Sigmoid colon (tissue), 7 donors: ENCODE data around the gene ANO2. TPM values are rescaled to one million over a fixed set of nuclear protein-coding genes. Genes with fewer than 3 reads are reported as not detected.

ENCODE experiments used
- DNase-seq: peaks from one replicate; pipeline ENCODE4 v3.0.0-alpha.2; 2019
- H3K27ac ChIP-seq, 4 donors: fragments of 200-600 bp; sonication (generic); one replicate each; pipeline ENCODE4 v1.5.1; 2016 to 2019; ENCODE audit warnings: mild to moderate bottlenecking in 1 of 4
- H3K27me3 ChIP-seq, 3 donors: fragments of 200-600 bp; sonication (generic); one replicate each; pipeline ENCODE4 v1.5.1; 2019; ENCODE audit warnings: mild to moderate bottlenecking in 1 of 3
- H3K36me3 ChIP-seq, 4 donors: fragments of 200-600 bp; sonication (generic); one replicate each; pipeline ENCODE4 v1.5.1; 2016 to 2019
- H3K4me1 ChIP-seq, 4 donors: fragments of 200-600 bp; sonication (generic); one replicate each; pipeline ENCODE4 v1.5.1; 2017 to 2019
- H3K4me3 ChIP-seq, 4 donors: fragments of 200-600 bp; sonication (generic); one replicate each; pipeline ENCODE4 v1.5.1; 2017 to 2019; ENCODE audit warnings: mild to moderate bottlenecking in 2 of 4, moderate library complexity in 1 of 4
- H3K9me3 ChIP-seq, 4 donors: fragments of 200-600 bp in 3 of 4; sonication (generic) in 3 of 4; one replicate each; pipeline versions ENCODE4 v1.5.1 to v1.6.1; 2013 to 2019
- EP300 ChIP-seq, 4 donors: sonication (generic); formaldehyde crosslinking; IDR thresholded peaks; one replicate each; pipeline ENCODE4 v1.6.1; 2017; ENCODE audit warnings: antibody characterized with exemption in 4 of 4
- POLR2A ChIP-seq, 2 donors: fragments of 450-650 bp; IDR thresholded peaks; one replicate each; pipeline ENCODE4 v1.6.1; 2016; ENCODE audit warnings: antibody characterized with exemption in 2 of 2, mild to moderate bottlenecking in 2 of 2, moderate library complexity in 2 of 2
- POLR2AphosphoS5 ChIP-seq, 4 donors: sonication (generic); formaldehyde crosslinking; IDR thresholded peaks; one replicate each; pipeline ENCODE4 v1.6.1; 2017; ENCODE audit warnings: antibody characterized with exemption in 4 of 4
- WGBS, 2 donors: extraction: QIAGEN DNeasy Blood & Tissue Kit; methylation state at CpG; one replicate each; pipeline ENCODE4 v1.1.7; 2013; 5-methylcytosine and 5-hydroxymethylcytosine counted together
- intact Hi-C: fragments of 100-400 bp; cut with DNase I; formaldehyde crosslinking; loops from one replicate; pipeline ENCODE4 v1.15.1; 2023
- polyA plus RNA-seq, 3 donors: library from polyadenylated mRNA; stranded (reverse); fragments of 200-250 nt; gene quantifications; one replicate each; pipeline ENCODE4 v1.2.3, GENCODE V29; 2013
- total RNA-seq, 4 donors: library from RNA; depleted of rRNA; stranded (reverse); fragments of >200 nt; gene quantifications; one replicate each; pipeline ENCODE4 v1.1.0, GENCODE V29; 2016
- TF ChIP-seq, protein P1 (sequence below), 4 experiments: fragments of 450-650 bp in 3 of 4; fragments of 200-600 bp in 1 of 4; IDR thresholded peaks; one replicate each; pipeline ENCODE4 v1.5.1; 2016 to 2019; ENCODE audit warnings: antibody characterized with exemption in 4 of 4, mild to moderate bottlenecking in 3 of 4, moderate library complexity in 2 of 4
- donor health status: healthy with polysubstance abuse.
- donor health status: Bipolar disorder and iron deficiency.
- donor health status: healthy.

The ANO2 gene
- total and polyA plus RNA-seq, 7 donors: 0.46 to 4.3 (median 1.8) TPM; not detected in 1

DNA sequence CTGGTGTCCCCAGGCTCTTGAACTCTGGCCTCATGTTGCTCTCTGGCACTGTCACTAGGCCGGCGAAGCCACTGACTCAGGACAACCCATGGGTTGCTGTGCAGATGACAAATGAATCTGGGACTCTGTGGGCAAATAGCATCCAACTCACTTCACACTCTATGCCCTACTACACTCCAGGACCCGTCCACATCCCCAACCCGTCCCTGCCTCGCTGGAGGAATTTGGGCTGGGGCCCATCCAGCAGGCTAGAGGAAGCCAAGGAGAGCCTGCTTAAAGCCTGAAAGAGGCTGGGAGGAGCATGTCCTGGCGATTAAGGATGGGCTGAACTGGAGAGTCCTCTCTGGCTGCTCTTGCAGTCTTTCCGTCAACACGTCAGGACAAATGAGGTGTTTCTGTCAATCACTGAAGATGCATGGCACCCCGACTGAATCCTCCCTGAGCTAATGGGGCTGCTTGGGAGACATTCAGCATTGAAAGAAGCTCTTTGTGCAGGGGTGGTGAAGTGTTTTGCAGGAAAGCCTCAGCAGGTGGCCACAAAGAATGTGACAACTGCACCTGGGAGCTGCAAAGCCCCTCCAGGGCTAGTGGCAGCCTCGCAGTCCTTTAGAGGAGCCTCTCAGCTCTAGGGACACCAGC, 71.7 kb downstream of the ANO2 start:
- intact Hi-C loops: no loop called here
- 80% methylated on average over 10 of the region's 10 CpGs for WGBS, 2 donors

DNA sequence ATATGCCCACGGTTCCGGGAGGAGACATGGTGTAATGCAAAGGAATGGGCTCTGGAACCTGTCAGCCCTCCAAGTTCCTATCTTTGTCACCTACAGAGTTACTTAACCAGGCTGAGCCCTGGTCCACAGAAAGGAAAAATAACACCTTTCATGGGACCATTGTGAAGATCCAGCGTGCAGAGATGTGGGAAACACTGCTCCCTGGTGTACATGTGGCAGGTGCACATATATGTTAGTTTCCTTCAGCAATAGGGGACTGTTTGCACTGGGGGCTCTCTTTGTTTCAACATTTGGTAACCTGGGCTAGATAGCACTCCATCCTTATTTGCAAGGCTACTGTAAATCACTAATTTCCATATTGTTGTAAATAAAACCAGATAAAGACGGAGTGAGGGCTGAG, 72.3 kb downstream of the ANO2 start:
- H3K27ac ChIP-seq: no peak overlapping the region
- H3K36me3 ChIP-seq: no peaks in the 10 kb centered on the region
- no peaks in the 10 kb centered on the region for H3K27me3 ChIP-seq
- H3K9me3 ChIP-seq: no peaks in the 10 kb centered on the region
- H3K4me3 ChIP-seq: no peak overlapping the region
- DNase-seq: no peak
- no peaks in the 10 kb centered on the region for H3K4me1 ChIP-seq
- TF ChIP-seq, protein P1, sequence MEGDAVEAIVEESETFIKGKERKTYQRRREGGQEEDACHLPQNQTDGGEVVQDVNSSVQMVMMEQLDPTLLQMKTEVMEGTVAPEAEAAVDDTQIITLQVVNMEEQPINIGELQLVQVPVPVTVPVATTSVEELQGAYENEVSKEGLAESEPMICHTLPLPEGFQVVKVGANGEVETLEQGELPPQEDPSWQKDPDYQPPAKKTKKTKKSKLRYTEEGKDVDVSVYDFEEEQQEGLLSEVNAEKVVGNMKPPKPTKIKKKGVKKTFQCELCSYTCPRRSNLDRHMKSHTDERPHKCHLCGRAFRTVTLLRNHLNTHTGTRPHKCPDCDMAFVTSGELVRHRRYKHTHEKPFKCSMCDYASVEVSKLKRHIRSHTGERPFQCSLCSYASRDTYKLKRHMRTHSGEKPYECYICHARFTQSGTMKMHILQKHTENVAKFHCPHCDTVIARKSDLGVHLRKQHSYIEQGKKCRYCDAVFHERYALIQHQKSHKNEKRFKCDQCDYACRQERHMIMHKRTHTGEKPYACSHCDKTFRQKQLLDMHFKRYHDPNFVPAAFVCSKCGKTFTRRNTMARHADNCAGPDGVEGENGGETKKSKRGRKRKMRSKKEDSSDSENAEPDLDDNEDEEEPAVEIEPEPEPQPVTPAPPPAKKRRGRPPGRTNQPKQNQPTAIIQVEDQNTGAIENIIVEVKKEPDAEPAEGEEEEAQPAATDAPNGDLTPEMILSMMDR (IDR thresholded peaks at IDR 0.05): no peak
- TF ChIP-seq POLR2AphosphoS5 (IDR thresholded peaks at IDR 0.05) (no peak), EP300 (IDR thresholded peaks at IDR 0.05) (no peak), POLR2A (IDR thresholded peaks at IDR 0.05) (no peak)
- intact Hi-C loops: no loop called here
- 73 to 74% methylated on average over 4 of the region's 4 CpGs for WGBS, 2 donors

More for the DNA sequence above, 71.7 kb downstream of the ANO2 start:
- Histone ChIP-seq H3K9me3 (no peaks in the 10 kb centered on the region), H3K27me3 (no peaks in the 10 kb centered on the region), H3K4me1 (no peaks in the 10 kb centered on the region), H3K36me3 (no peaks in the 10 kb centered on the region), H3K27ac (no peak overlapping the region), H3K4me3 (no peak overlapping the region)
- no peak for DNase-seq
- TF ChIP-seq POLR2A (IDR thresholded peaks at IDR 0.05) (no peak), EP300 (IDR thresholded peaks at IDR 0.05) (no peak), POLR2AphosphoS5 (IDR thresholded peaks at IDR 0.05) (no peak)
- TF ChIP-seq, protein P1 (IDR thresholded peaks at IDR 0.05): no peak

DNA sequence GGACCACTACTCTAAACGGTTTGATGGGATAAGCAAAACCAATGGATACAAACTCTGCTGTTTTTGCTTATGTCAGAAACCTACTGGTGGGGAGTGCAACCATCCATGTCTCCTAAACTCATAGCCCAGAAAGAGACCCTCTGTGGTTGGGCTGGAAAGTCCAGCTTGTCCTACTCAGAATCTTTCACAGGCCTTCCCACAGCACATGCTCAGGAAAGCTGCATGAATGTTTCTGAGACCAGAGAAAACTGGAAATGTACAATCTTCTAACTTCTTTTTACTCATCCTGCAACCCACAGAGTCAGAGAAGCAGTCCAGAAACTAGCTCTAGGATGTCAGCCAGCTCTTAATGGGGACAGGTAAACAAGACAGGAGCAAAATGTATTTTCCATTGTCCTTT, 73.3 kb downstream of the ANO2 start:
- H3K27ac ChIP-seq: no peak overlapping the region
- no peak overlapping the region for H3K4me3 ChIP-seq
- DNase-seq: no peak
- intact Hi-C loops: no loop called here
- TF ChIP-seq POLR2A (IDR thresholded peaks at IDR 0.05) (no peak), EP300 (IDR thresholded peaks at IDR 0.05) (no peak), POLR2AphosphoS5 (IDR thresholded peaks at IDR 0.05) (no peak)
- TF ChIP-seq, protein P1 (IDR thresholded peaks at IDR 0.05): no peak
- H3K4me1 ChIP-seq: no peaks in the 10 kb centered on the region
- H3K9me3 ChIP-seq: no peaks in the 10 kb centered on the region
- WGBS, 2 donors: 65 to 85% methylated on average over 1 of the region's 1 CpG
- no peaks in the 10 kb centered on the region for H3K36me3 ChIP-seq
- peaks cover 0 to 5% (median 0%) of the 10 kb centered on the region in 3 donors for H3K27me3 ChIP-seq

DNA sequence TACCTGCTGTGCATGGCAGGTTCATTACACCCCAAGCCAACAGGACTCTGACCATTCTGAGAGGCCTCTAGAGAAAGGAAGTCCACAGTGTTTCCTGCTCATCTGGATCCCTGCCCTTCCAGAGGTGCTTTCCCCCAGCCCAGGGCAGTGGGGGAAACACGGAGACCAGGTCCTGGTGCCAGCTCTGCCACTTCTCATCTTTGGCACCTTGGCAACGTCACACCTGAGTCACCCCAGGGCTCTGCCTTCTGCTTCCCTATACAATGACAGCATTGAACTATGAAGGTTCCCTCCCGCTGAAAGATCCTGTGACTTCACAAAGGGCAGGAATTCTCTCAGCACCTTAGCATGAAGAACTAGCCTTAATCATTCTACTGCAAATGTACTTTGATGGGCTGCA, 74.9 kb downstream of the ANO2 start:
- DNase-seq: no peak
- TF ChIP-seq POLR2AphosphoS5 (IDR thresholded peaks at IDR 0.05): no peak
- no peak for TF ChIP-seq EP300 (IDR thresholded peaks at IDR 0.05)
- TF ChIP-seq, protein P1 (IDR thresholded peaks at IDR 0.05): no peak
- no peak for TF ChIP-seq POLR2A (IDR thresholded peaks at IDR 0.05)
- Histone ChIP-seq H3K9me3 (no peaks in the 10 kb centered on the region), H3K4me1 (no peaks in the 10 kb centered on the region), H3K27ac (no peak overlapping the region), H3K27me3 (peaks cover 0 to 5% (median 0%) of the 10 kb centered on the region in 3 donors), H3K36me3 (no peaks in the 10 kb centered on the region), H3K4me3 (no peak overlapping the region)
- intact Hi-C loops: no loop called here
- 42 to 77% methylated on average over 3 of the region's 3 CpGs for WGBS, 2 donors
